ENCODE measurements around the gene ZSCAN26. TPM values are rescaled to one million over a fixed set of nuclear protein-coding genes. Genes with fewer than 3 reads are reported as not detected.
A peak's percentile ranks its signal among the peaks of the same experiment; 100 is the strongest.

The ZSCAN26 gene
- polyA plus RNA-seq, 1 of the 3 experiments (the other 2 are of a cell fraction), result 11.0 TPM

GRCh38 chr6:28224131-28225055 lies 42.5 kb upstream of the ZSCAN26 start:
- WGBS (ENCODE audit: low lambda C conversion rate), result 60% methylated on average over 9 of the region's 9 CpGs
- ChIA-PET POLR2A (interaction anchor here (1.4 kb wide), 1 partner anchor 28 kb away, joined by 4 read pairs; the partner anchor contains the start of gene ZKSCAN4), CTCF (interaction anchor here (1.0 to 2.2 kb wide), 3 partner anchors 17 to 131 kb away, joined by 3 to 11 read pairs (median 4); no protein-coding TSS in a partner anchor)
- peaks cover 41% of the 10 kb centered on the region for H3K79me2 ChIP-seq (ENCODE audit: insufficient read depth)
- peaks cover 22 to 24% of the 10 kb centered on the region in 2 experiments for H3K36me3 ChIP-seq (replicated peaks in 1 of 2; ENCODE audit: control insufficient read depth in 1 of 2, insufficient read depth in 2 of 2, low read length in 1 of 2)
- H2AFZ ChIP-seq (ENCODE audit: low read depth), result peak overlapping the region; percentile 97
- H3F3A ChIP-seq (replicated peaks; ENCODE audit: insufficient read depth), result no peaks in the 10 kb centered on the region
- H3K4me3 ChIP-seq (ENCODE audit: low read depth in 2 of 2, low read length in 1 of 2), result peak overlapping the region; percentile 78 to 92
- H4K20me1 ChIP-seq (ENCODE audit: insufficient read depth), result no peaks in the 10 kb centered on the region
- H3K9ac ChIP-seq, result peak overlapping the region; percentile 72
- H3K4me1 ChIP-seq (ENCODE audit: control insufficient read depth in 1 of 2, insufficient read depth in 2 of 2, low read depth in 1 of 2, low read length in 1 of 2), result peaks cover 0 to 9% of the 10 kb centered on the region in 2 experiments; a peak in 3 of 4 replicates
- H3K9me3 ChIP-seq, result no peaks in the 10 kb centered on the region
- no peaks in the 10 kb centered on the region for H3K27me3 ChIP-seq (ENCODE audit: insufficient read depth)
- H3K9me2 ChIP-seq, result no peaks in the 10 kb centered on the region
- H3K27ac ChIP-seq (ENCODE audit: low read depth in 2 of 2, low read length in 1 of 2), result peak overlapping the region; percentile 62 to 84
- peak overlapping the region; percentile 84 for H3K4me2 ChIP-seq
- TF ChIP-seq RAD21 (IDR thresholded peaks at IDR 0.05; ENCODE audit: low read length) (no peak), MEF2A (IDR thresholded peaks at IDR 0.05; ENCODE audit: borderline replicate concordance, low read depth) (no peak), SIN3A (IDR thresholded peaks at IDR 0.05; ENCODE audit: borderline replicate concordance, low read depth, low read length) (no peak), USF2 (IDR thresholded peaks at IDR 0.05; ENCODE audit: borderline replicate concordance, low read depth, low read length) (no peak), JUND (IDR thresholded peaks at IDR 0.05) (no peak), CTCF (IDR thresholded peaks at IDR 0.05) (no peak), EP300 (IDR thresholded peaks at IDR 0.05; ENCODE audit: borderline replicate concordance in 1 of 2, low read depth in 1 of 2, low read length in 1 of 2) (no peak), RFX5 (IDR thresholded peaks at IDR 0.05; ENCODE audit: low read length) (no peak)
- DNase-seq, result peak; percentile 38

DNA sequence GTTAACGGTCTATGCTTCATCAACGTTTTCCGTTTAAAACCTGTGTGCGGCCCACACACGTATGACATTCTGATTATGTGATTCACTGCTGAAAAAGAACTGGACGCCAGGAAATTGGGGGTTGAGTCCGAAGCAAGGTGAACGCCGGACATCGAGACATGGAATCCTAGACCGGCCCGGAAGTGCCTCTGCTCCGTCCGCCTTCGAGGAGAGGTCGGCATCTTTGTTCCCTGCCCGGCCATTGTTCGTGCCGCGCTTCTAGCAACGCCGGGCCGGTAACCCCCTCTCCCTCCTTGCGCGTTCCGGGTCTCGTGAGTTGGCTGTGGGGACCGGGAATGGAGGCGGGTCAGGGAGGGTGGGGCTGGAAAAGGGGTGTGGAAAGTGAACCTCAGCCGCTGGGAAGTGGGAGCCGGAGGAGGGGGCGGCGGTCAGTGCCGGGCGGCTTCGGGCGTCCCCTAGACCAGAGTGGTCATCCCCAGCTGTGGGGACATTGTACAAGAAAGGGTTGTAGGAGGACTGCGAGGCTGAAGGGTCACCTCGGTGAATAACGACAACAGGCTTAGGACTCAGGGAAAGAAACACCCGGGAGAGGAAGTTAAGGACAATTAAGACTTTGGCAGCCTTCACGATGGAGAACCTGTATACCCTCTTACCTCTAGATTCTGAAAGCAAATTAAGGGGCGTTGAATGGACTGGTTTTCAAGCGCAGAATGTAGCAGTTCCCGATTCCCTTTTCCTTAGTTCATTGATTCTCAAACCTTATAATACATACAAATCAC lies 41.7 kb upstream of the ZSCAN26 start, which contains the start of gene ZSCAN9:
Gene ZSCAN9 (plus strand): TSS at position 220 of the 779 bp plus-strand sequence. CDS start 1,810 bp downstream, outside the sequence.
- peak; percentile 88 for DNase-seq
- no peaks in the 10 kb centered on the region for H3K9me2 ChIP-seq
- WGBS (ENCODE audit: low lambda C conversion rate), result 1% methylated on average over 26 of the region's 45 CpGs
- H3K79me2 ChIP-seq (ENCODE audit: insufficient read depth), result peaks cover 45% of the 10 kb centered on the region
- ChIA-PET POLR2A (interaction anchor here (0.5 to 1.4 kb wide), 4 partner anchors 26 to 1837 kb away, joined by 3 to 4 read pairs (median 3); partner anchors contain the start of gene ZKSCAN4), CTCF (interaction anchor here (3.3 kb wide), 1 partner anchor 131 kb away, joined by 10 read pairs; no protein-coding TSS in a partner anchor)
- no peaks in the 10 kb centered on the region for H4K20me1 ChIP-seq (ENCODE audit: insufficient read depth)
- H3K9ac ChIP-seq, result peak within 1 kb of the TSS; percentile 72
- H3K27ac ChIP-seq (ENCODE audit: low read depth in 2 of 2, low read length in 1 of 2), result peak within 1 kb of the TSS; percentile 62 to 84
- peak within 1 kb of the TSS; percentile 84 for H3K4me2 ChIP-seq
- H3K4me3 ChIP-seq (ENCODE audit: low read depth in 2 of 2, low read length in 1 of 2), result peak within 1 kb of the TSS; percentile 78 to 92
- no peaks in the 10 kb centered on the region for H3K9me3 ChIP-seq
- H3F3A ChIP-seq (replicated peaks; ENCODE audit: insufficient read depth), result no peaks in the 10 kb centered on the region
- H3K27me3 ChIP-seq (ENCODE audit: insufficient read depth), result no peaks in the 10 kb centered on the region
- H2AFZ ChIP-seq (ENCODE audit: low read depth), result peak within 1 kb of the TSS; percentile 97
- peaks cover 28 to 30% of the 10 kb centered on the region in 2 experiments for H3K36me3 ChIP-seq (replicated peaks in 1 of 2; ENCODE audit: control insufficient read depth in 1 of 2, insufficient read depth in 2 of 2, low read length in 1 of 2)
- H3K4me1 ChIP-seq (ENCODE audit: control insufficient read depth in 1 of 2, insufficient read depth in 2 of 2, low read depth in 1 of 2, low read length in 1 of 2), result peaks cover 0 to 7% of the 10 kb centered on the region in 2 experiments; a peak in 3 of 4 replicates
- no peak for TF ChIP-seq FOXM1 (IDR thresholded peaks at IDR 0.05; ENCODE audit: low read depth)
- peak; percentile 93 for TF ChIP-seq SIN3A (IDR thresholded peaks at IDR 0.05; ENCODE audit: borderline replicate concordance, low read depth, low read length)
- TF ChIP-seq RXRA (IDR thresholded peaks at IDR 0.05; ENCODE audit: borderline replicate concordance, low read depth), result no peak; the same call in 1 of the 2 replicates
- peak; percentile 93 for TF ChIP-seq GABPA (IDR thresholded peaks at IDR 0.05; ENCODE audit: low read depth)
- peak in 1 of 2 experiments; percentile 34; a peak in 1 of 4 replicates for TF ChIP-seq EP300 (IDR thresholded peaks at IDR 0.05; ENCODE audit: borderline replicate concordance in 1 of 2, low read depth in 1 of 2, low read length in 1 of 2)
- TF ChIP-seq JUND (IDR thresholded peaks at IDR 0.05), result no peak
- TF ChIP-seq FOSL2 (IDR thresholded peaks at IDR 0.05; ENCODE audit: borderline replicate concordance, low read depth), result peak; percentile 61; the same call in 1 of the 2 replicates
- 0 out of 2 replicates have a peak, but pooled peaks have one; percentile 41 for TF ChIP-seq REST (IDR thresholded peaks at IDR 0.05; ENCODE audit: low read depth, low read length)
- TF ChIP-seq RFX5 (IDR thresholded peaks at IDR 0.05; ENCODE audit: low read length), result peak; percentile 26; the same call in 1 of the 2 replicates
- peak; percentile 85 for TF ChIP-seq CHD2 (IDR thresholded peaks at IDR 0.05; ENCODE audit: low read length, partially characterized antibody)
- TF ChIP-seq NFIC (IDR thresholded peaks at IDR 0.05; ENCODE audit: borderline replicate concordance), result peak; percentile 32; the same call in 1 of the 2 replicates
- peak; percentile 91 for TF ChIP-seq YY1 (IDR thresholded peaks at IDR 0.05; ENCODE audit: low read depth)
